Natural killer cell (primary cell): ENCODE data around the gene FARS2. TPM values are rescaled to one million over a fixed set of nuclear protein-coding genes. Genes with fewer than 3 reads are reported as not detected.

Experiments
- ATAC-seq, 3 donors: fragments of 150-1000 bp in 2 of 3; fragments of 200-7000 bp in 1 of 3; cut with Tn5 transposase; 1 replicate in 1 of 3; 2 replicates in 2 of 3; pipeline ENCODE4 v1.10.0; 2021; ENCODE audit warnings: mild to moderate bottlenecking in 2 of 3, moderate library complexity in 2 of 3
- DNase-seq, 2 donors: peaks; one replicate each; pipeline versions ENCODE4 v3.0.0 to v3.0.0-alpha.2; 2013 to 2021; ENCODE audit warnings: mixed read lengths in 1 of 2
- H3K27ac ChIP-seq: one replicate; pipeline ENCODE4 v1.5.1; 2013; ENCODE audit warnings: mild to moderate bottlenecking, low read length
- H3K27me3 ChIP-seq: one replicate; pipeline ENCODE4 v1.6.1; 2013; ENCODE audit warnings: low read length; ENCODE audit not compliant: control insufficient read depth, insufficient read depth
- H3K36me3 ChIP-seq: one replicate; pipeline ENCODE4 v1.6.1; 2013; ENCODE audit warnings: low read length; ENCODE audit not compliant: control insufficient read depth, insufficient read depth
- H3K4me1 ChIP-seq: one replicate; pipeline ENCODE4 v1.6.1; 2013; ENCODE audit warnings: low read length; ENCODE audit not compliant: control insufficient read depth, insufficient read depth
- H3K4me3 ChIP-seq: one replicate; pipeline ENCODE4 v1.5.1; 2013; ENCODE audit warnings: low read length
- H3K9me3 ChIP-seq: one replicate; pipeline ENCODE4 v1.6.1; 2013; ENCODE audit warnings: low read length; ENCODE audit not compliant: control insufficient read depth, insufficient read depth
- H3K27ac Mint-ChIP-seq, 2 donors: one replicate each; pipeline ENCODE4 v1.8.0; 2022; ENCODE audit warnings: mild to moderate bottlenecking in 2 of 2, mixed read lengths in 2 of 2, moderate library complexity in 1 of 2
- H3K27me3 Mint-ChIP-seq, 2 donors: one replicate each; pipeline ENCODE4 v1.8.0; 2022; ENCODE audit warnings: low read depth in 2 of 2, mixed read lengths in 2 of 2
- H3K36me3 Mint-ChIP-seq: one replicate; pipeline ENCODE4 v1.8.0; 2022; ENCODE audit warnings: mixed read lengths
- H3K4me1 Mint-ChIP-seq, 2 donors: one replicate each; pipeline ENCODE4 v1.8.0; 2022; ENCODE audit warnings: mixed read lengths in 2 of 2
- H3K4me3 Mint-ChIP-seq: one replicate; pipeline ENCODE4 v1.8.0; 2022; ENCODE audit warnings: mild to moderate bottlenecking, moderate library complexity, mixed read lengths
- H3K9me3 Mint-ChIP-seq, 2 donors: one replicate each; pipeline ENCODE4 v1.8.0; 2022; ENCODE audit warnings: mixed read lengths in 2 of 2
- CTCF ChIP-seq: fragments of 200-600 bp; IDR thresholded peaks from one replicate; pipeline ENCODE4 v1.8.0; 2022; ENCODE audit warnings: antibody characterized with exemption
- WGBS: methylation state at CpG from one replicate; pipeline ENCODE4 v1.1.7; 2013; ENCODE audit warnings: missing lambda C conversion rate; ENCODE audit not compliant: insufficient coverage; 5-methylcytosine and 5-hydroxymethylcytosine counted together
- intact Hi-C: fragments of 100-400 bp; cut with micrococcal nuclease; formaldehyde crosslinking; loops from one replicate; pipeline ENCODE4 v1.14.2; 2022
- total RNA-seq, 4 donors: library from RNA; stranded (reverse); fragments of 120-200 nt in 1 of 4; gene quantifications; one replicate each; pipeline versions ENCODE4 v1.2.3 to v1.2.4, GENCODE V29; 2013 to 2022

FARS2 gene
- total RNA-seq, 3 donors from 2014 or later (not counting 1 experiment from before 2014, with no cell fraction given), result 15.3 to 24.8 (median 22.7) TPM

DNA sequence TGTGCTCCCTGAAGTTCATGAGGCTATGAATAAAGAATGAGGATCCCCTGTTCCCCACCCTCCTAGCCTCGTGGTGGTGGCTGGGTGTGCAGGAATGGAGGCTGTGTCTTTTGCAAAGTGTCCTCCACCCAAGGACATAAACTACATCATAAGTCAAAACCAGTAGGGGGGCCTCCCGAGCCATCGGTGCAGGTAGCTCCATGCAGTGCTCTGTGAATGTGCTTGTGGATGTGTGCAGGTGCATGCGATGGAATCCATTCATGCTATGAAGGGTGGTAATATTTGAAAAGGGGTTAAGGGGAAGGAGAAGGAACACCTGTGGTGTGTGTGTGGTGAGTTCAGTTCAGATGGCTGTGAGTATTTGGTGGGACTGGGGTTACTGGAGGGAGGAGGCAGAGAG lies 548.1 kb downstream of the FARS2 start:
- Histone ChIP-seq H3K27ac (no peak overlapping the region), H3K36me3 (no peaks in the 10 kb centered on the region), H3K9me3 (peaks cover 6% of the 10 kb centered on the region), H3K4me3 (no peak overlapping the region), H3K27me3 (no peaks in the 10 kb centered on the region), H3K4me1 (peaks cover 19% of the 10 kb centered on the region)
- Mint-ChIP-seq H3K9me3 (no peaks in the 10 kb centered on the region), H3K4me1 (peaks cover 26 to 43% of the 10 kb centered on the region in 2 donors), H3K27me3 (no peaks in the 10 kb centered on the region), H3K27ac (peak overlapping the region; percentile 81 to 85), H3K4me3 (no peak overlapping the region), H3K36me3 (peaks cover 8% of the 10 kb centered on the region)
- DNase-seq, result peak in 1 of 2 donors; percentile 39
- WGBS, result 91% methylated on average over 4 of the region's 4 CpGs
- peak in 1 of 3 donors; percentile 32 for ATAC-seq
- no peak for TF ChIP-seq CTCF
- intact Hi-C loops, result no loop called here

GRCh38 chr6:5811997-5812396 lies 550.7 kb downstream of the FARS2 start:
- no peaks in the 10 kb centered on the region for H3K36me3 Mint-ChIP-seq
- DNase-seq (no peak), ATAC-seq (no peak)
- no peaks in the 10 kb centered on the region for H3K9me3 Mint-ChIP-seq
- TF ChIP-seq CTCF, result no peak
- intact Hi-C loops, result no loop called here
- H3K27me3 Mint-ChIP-seq, result no peaks in the 10 kb centered on the region
- peaks cover 26 to 39% of the 10 kb centered on the region in 2 donors for H3K4me1 Mint-ChIP-seq
- H3K4me1 ChIP-seq, result peaks cover 19% of the 10 kb centered on the region
- no peaks in the 10 kb centered on the region for H3K9me3 ChIP-seq
- no peak overlapping the region for H3K4me3 ChIP-seq
- no peak overlapping the region for H3K27ac Mint-ChIP-seq
- 92% methylated on average over 4 of the region's 4 CpGs for WGBS
- no peak overlapping the region for H3K27ac ChIP-seq
- H3K36me3 ChIP-seq, result no peaks in the 10 kb centered on the region
- H3K4me3 Mint-ChIP-seq, result no peak overlapping the region
- no peaks in the 10 kb centered on the region for H3K27me3 ChIP-seq

DNA sequence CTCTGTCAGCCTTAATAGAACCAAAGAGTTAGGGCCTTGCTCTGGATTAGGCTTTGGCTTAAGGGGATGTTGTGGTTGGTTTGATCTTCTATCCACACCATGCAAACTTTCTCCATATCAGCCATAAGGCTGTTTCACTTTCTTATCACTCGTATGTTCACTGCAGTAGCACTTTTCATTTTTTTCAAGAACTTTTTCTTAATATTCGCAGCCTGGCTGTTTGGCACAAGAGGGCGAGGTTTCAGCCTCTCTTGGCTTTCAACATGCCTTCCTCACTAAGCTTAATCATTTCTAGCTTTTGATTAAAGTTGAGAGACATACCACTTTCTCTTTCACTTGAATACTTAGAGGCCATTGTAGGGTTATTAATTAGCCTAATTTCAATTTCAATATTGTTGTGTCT lies 552.3 kb downstream of the FARS2 start:
- DNase-seq (peak in 1 of 2 donors; percentile 37), ATAC-seq (peak in 2 of 3 donors; percentile 15 to 58)
- no peaks in the 10 kb centered on the region for H3K36me3 Mint-ChIP-seq
- no peaks in the 10 kb centered on the region for H3K27me3 Mint-ChIP-seq
- intact Hi-C loops, result no loop called here
- peaks cover 26 to 39% of the 10 kb centered on the region in 2 donors for H3K4me1 Mint-ChIP-seq
- no peak overlapping the region for H3K4me3 ChIP-seq
- no peak for TF ChIP-seq CTCF
- WGBS, result 26% methylated on average over 3 of the region's 3 CpGs
- peak overlapping the region; percentile 47 for H3K4me3 Mint-ChIP-seq
- H3K9me3 Mint-ChIP-seq, result no peaks in the 10 kb centered on the region
- H3K9me3 ChIP-seq, result no peaks in the 10 kb centered on the region
- H3K27me3 ChIP-seq, result no peaks in the 10 kb centered on the region
- H3K27ac ChIP-seq, result no peak overlapping the region
- H3K4me1 ChIP-seq, result peaks cover 19% of the 10 kb centered on the region
- peak overlapping the region; percentile 33 to 37 for H3K27ac Mint-ChIP-seq
- H3K36me3 ChIP-seq, result no peaks in the 10 kb centered on the region

GRCh38 chr6:5814116-5814515 lies 552.8 kb downstream of the FARS2 start:
- Mint-ChIP-seq H3K4me1 (peaks cover 26 to 35% of the 10 kb centered on the region in 2 donors), H3K36me3 (no peaks in the 10 kb centered on the region), H3K4me3 (no peak overlapping the region), H3K27me3 (no peaks in the 10 kb centered on the region), H3K9me3 (no peaks in the 10 kb centered on the region), H3K27ac (peak overlapping the region; percentile 33 to 37)
- Histone ChIP-seq H3K36me3 (no peaks in the 10 kb centered on the region), H3K27ac (no peak overlapping the region), H3K9me3 (no peaks in the 10 kb centered on the region), H3K4me3 (no peak overlapping the region), H3K27me3 (no peaks in the 10 kb centered on the region), H3K4me1 (peaks cover 19% of the 10 kb centered on the region)
- WGBS, result 94% methylated on average over 4 of the region's 5 CpGs
- ATAC-seq (no peak), DNase-seq (no peak)
- intact Hi-C loops, result no loop called here
- no peak for TF ChIP-seq CTCF
